ENCODE data around the gene PGM2L1.
"Not testable (repeated sequence)": the region's sequence is repeated elsewhere in the genome, so short reads cannot be mapped to it uniquely, and the experiment has no call there.

Gene PGM2L1

DNA sequence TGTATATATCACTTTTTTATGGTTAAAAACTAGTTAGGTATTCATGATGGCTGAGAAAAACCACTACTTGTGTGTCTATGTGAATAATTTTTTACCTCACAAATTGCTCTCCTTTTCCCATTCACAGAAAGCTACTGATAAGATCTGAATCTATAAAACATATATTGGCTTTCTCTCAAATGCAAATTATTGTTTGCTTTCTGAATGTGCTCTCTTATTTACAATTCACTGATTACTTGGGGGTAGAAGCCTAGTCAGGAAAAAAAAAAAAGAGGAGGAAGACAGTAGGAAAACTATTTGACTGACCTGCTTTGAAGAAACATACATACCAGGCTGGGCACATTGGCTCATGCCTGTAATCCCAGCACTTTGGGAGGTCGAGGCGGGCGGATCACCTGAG, 20.5 kb downstream of the PGM2L1 start:
- Mint-ChIP-seq H3K27ac (no peak overlapping the region), H3K36me3 (ENCODE audit: low read depth) (peaks cover 3% of the 10 kb centered on the region), H3K27me3 (no peaks in the 10 kb centered on the region), H3K4me3 (no peak overlapping the region), H3K9me3 (no peaks in the 10 kb centered on the region), H3K4me1 (peaks cover 2% of the 10 kb centered on the region)
- no peak for DNase-seq
- ATAC-seq, result no peak

GRCh38 chr11:74373382-74373781, 24.9 kb downstream of the PGM2L1 start:
- Mint-ChIP-seq H3K4me1 (no peaks in the 10 kb centered on the region), H3K27me3 (no peaks in the 10 kb centered on the region), H3K4me3 (no peak overlapping the region), H3K9me3 (no peaks in the 10 kb centered on the region), H3K36me3 (ENCODE audit: low read depth) (no peaks in the 10 kb centered on the region), H3K27ac (no peak overlapping the region)
- ATAC-seq (no peak), DNase-seq (no peak)

GRCh38 chr11:74371269-74372052, 26.8 kb downstream of the PGM2L1 start:
- H3K9me3 Mint-ChIP-seq, result no peaks in the 10 kb centered on the region
- no peaks in the 10 kb centered on the region for H3K27me3 Mint-ChIP-seq
- H3K4me1 Mint-ChIP-seq, result no peaks in the 10 kb centered on the region
- H3K27ac Mint-ChIP-seq, result no peak overlapping the region
- no peak overlapping the region for H3K4me3 Mint-ChIP-seq
- no peak for DNase-seq
- ATAC-seq, result no peak
- H3K36me3 Mint-ChIP-seq (ENCODE audit: low read depth), result no peaks in the 10 kb centered on the region

- H3K4me3 Mint-ChIP-seq, result no peak overlapping the region
- ATAC-seq (no peak), DNase-seq (no peak)
- no peaks in the 10 kb centered on the region for H3K9me3 Mint-ChIP-seq
- H3K27me3 Mint-ChIP-seq, result no peaks in the 10 kb centered on the region
- peaks cover 1% of the 10 kb centered on the region for H3K36me3 Mint-ChIP-seq (ENCODE audit: low read depth)
- H3K4me1 Mint-ChIP-seq, result no peaks in the 10 kb centered on the region
- H3K27ac Mint-ChIP-seq, result no peak overlapping the region
Observed at GRCh38 chr11:74370123-74370522, 28.1 kb downstream of the PGM2L1 start.

DNA sequence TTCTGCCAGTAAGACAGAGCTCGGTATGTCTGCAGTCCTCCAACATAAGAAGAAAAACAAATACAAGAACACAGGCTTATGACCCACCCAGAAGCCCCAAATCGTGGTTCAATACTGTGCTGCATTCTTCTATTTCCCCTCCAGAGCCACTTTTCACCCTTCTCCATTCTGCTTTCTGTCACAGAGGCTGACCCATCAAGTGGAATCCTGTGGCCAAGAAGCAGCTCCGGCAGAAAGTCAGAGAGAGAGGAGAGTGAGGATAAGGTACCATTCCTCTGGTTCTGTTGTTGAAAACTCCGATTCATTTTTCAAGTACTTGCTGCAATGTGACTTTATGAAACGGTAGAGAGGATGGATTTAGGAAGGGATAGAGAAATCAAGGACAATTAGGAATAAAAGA, 30.4 kb downstream of the PGM2L1 start:
- no peak for ATAC-seq
- no peaks in the 10 kb centered on the region for H3K4me1 Mint-ChIP-seq
- no peaks in the 10 kb centered on the region for H3K27me3 Mint-ChIP-seq
- no peaks in the 10 kb centered on the region for H3K9me3 Mint-ChIP-seq
- H3K4me3 Mint-ChIP-seq, result no peak overlapping the region
- H3K27ac Mint-ChIP-seq, result no peak overlapping the region
- no peak for DNase-seq
- peaks cover 3% of the 10 kb centered on the region for H3K36me3 Mint-ChIP-seq (ENCODE audit: low read depth)

GRCh38 chr11:74366576-74366975, 31.7 kb downstream of the PGM2L1 start:
- Mint-ChIP-seq H3K27ac (no peak overlapping the region), H3K4me3 (no peak overlapping the region), H3K9me3 (no peaks in the 10 kb centered on the region), H3K36me3 (ENCODE audit: low read depth) (peaks cover 15% of the 10 kb centered on the region), H3K27me3 (no peaks in the 10 kb centered on the region), H3K4me1 (no peaks in the 10 kb centered on the region)
- DNase-seq (no peak), ATAC-seq (no peak)

- H3K36me3 Mint-ChIP-seq (ENCODE audit: low read depth), result peaks cover 19% of the 10 kb centered on the region
- not testable (repeated sequence) for H3K27ac Mint-ChIP-seq, DNase-seq, H3K4me3 Mint-ChIP-seq, H3K9me3 Mint-ChIP-seq, H3K27me3 Mint-ChIP-seq, ATAC-seq, H3K4me1 Mint-ChIP-seq
Observed at GRCh38 chr11:74365805-74366204, 32.4 kb downstream of the PGM2L1 start.

GRCh38 chr11:74357449-74357848, 40.8 kb downstream of the PGM2L1 start:
- Mint-ChIP-seq H3K36me3 (ENCODE audit: low read depth) (peaks cover 22% of the 10 kb centered on the region), H3K27ac (no peak overlapping the region), H3K4me1 (no peaks in the 10 kb centered on the region), H3K4me3 (no peak overlapping the region), H3K9me3 (no peaks in the 10 kb centered on the region), H3K27me3 (no peaks in the 10 kb centered on the region)
- ATAC-seq (no peak), DNase-seq (no peak)

DNA sequence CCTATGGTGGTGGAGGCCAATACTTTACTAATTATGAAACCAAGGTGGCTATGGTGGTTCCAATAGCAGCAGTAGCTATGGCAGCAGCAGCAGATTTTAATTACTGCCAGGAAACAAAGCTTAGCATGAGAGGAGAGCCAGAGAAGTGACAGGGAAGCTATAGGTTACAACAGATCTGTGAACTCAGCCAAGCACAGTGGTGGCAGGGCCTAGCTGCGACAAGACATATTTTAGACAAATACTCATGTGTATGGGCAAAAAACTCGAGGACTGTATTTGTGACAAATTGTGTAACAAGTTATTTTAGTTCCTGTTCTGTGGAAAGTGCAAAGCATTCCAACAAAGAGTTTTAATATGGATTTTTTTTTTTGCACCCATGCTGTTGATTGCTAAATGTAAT, 42.6 kb downstream of the PGM2L1 start:
- ATAC-seq, result no peak
- H3K27ac Mint-ChIP-seq, result no peak overlapping the region
- peaks cover 10% of the 10 kb centered on the region for H3K36me3 Mint-ChIP-seq (ENCODE audit: low read depth)
- no peaks in the 10 kb centered on the region for H3K27me3 Mint-ChIP-seq
- H3K4me1 Mint-ChIP-seq, result no peaks in the 10 kb centered on the region
- no peaks in the 10 kb centered on the region for H3K9me3 Mint-ChIP-seq
- H3K4me3 Mint-ChIP-seq, result no peak overlapping the region
- DNase-seq, result no peak

GRCh38 chr11:74354036-74354435, 44.2 kb downstream of the PGM2L1 start:
- DNase-seq, result no peak
- H3K9me3 Mint-ChIP-seq, result no peaks in the 10 kb centered on the region
- H3K27ac Mint-ChIP-seq, result no peak overlapping the region
- peaks cover 6% of the 10 kb centered on the region for H3K36me3 Mint-ChIP-seq (ENCODE audit: low read depth)
- no peak for ATAC-seq
- no peak overlapping the region for H3K4me3 Mint-ChIP-seq
- H3K27me3 Mint-ChIP-seq, result no peaks in the 10 kb centered on the region
- H3K4me1 Mint-ChIP-seq, result no peaks in the 10 kb centered on the region

DNA sequence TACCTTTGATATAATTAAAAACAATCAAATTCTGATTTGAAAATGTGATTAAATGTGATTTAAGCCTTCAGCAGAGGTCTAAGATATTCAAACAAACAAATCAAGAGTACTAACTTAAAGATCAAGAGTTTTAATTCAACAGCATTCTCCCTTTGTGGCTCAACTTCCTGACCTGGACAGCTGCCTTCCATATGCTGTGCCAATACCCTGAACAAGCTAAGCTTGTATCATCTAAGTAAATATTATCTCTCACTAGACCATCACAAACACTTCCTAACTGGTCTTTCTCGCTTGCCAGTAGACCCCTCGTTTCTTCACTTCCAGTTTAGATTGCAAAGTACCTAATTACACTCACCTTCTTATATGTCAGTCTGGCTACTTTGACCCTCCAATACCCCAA, 50.9 kb downstream of the PGM2L1 start:
- H3K36me3 Mint-ChIP-seq (ENCODE audit: low read depth), result peaks cover 4% of the 10 kb centered on the region
- H3K27me3 Mint-ChIP-seq, result no peaks in the 10 kb centered on the region
- no peak for DNase-seq

DNA sequence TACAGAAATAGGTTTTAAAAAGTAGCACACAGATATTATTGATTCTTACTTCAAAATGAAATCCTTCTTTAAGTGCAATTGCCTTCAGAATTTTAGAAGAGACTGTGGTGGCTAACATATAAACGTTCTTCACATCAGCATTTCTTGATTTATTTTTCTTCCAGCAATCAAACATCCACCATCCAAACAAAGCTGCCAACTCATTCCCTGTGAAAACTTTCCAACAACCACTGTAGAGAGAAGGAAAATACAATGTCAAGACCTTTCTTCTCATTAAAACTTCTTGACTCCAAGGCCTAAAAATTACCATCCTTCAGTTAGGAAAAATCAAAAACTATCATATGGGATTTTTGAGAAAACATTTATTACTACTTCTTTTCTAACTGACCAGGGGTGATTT, 52.8 kb downstream of the PGM2L1 start:
- Mint-ChIP-seq H3K9me3 (no peaks in the 10 kb centered on the region), H3K27ac (no peak overlapping the region), H3K4me1 (no peaks in the 10 kb centered on the region), H3K4me3 (no peak overlapping the region), H3K36me3 (ENCODE audit: low read depth) (peaks cover 5% of the 10 kb centered on the region), H3K27me3 (no peaks in the 10 kb centered on the region)
- no peak for ATAC-seq
- DNase-seq, result no peak

More for the DNA sequence above, 50.9 kb downstream of the PGM2L1 start:
- Mint-ChIP-seq H3K4me3 (no peak overlapping the region), H3K27ac (no peak overlapping the region), H3K4me1 (no peaks in the 10 kb centered on the region), H3K9me3 (no peaks in the 10 kb centered on the region)
- ATAC-seq, result no peak

GRCh38 chr11:74341921-74342320, 56.3 kb downstream of the PGM2L1 start:
- no peak for DNase-seq
- Mint-ChIP-seq H3K4me1 (no peaks in the 10 kb centered on the region), H3K27me3 (no peaks in the 10 kb centered on the region), H3K36me3 (ENCODE audit: low read depth) (peaks cover 8% of the 10 kb centered on the region), H3K4me3 (no peak overlapping the region), H3K9me3 (no peaks in the 10 kb centered on the region), H3K27ac (no peak overlapping the region)
- no peak for ATAC-seq

DNA sequence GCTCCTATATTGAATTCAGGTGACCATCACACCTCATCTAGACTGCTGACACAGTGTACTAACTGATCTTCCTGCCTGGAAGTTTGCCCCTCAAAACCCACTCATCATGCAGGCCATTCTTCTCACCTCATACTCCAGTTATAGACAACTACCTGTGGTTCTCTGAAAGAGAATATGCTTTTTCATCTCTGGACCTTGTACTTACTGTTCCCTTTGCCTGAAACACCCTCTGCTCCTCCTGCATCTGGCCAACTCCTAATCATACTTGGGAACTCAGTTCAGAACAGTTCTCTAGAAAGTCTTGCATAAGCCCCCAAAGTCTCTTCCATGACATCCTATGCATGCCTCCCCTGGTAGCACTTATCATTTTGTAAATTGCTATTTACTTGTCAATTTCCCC, 58.6 kb downstream of the PGM2L1 start:
- H3K9me3 Mint-ChIP-seq, result no peaks in the 10 kb centered on the region
- peaks cover 14% of the 10 kb centered on the region for H3K36me3 Mint-ChIP-seq (ENCODE audit: low read depth)
- no peaks in the 10 kb centered on the region for H3K4me1 Mint-ChIP-seq

GRCh38 chr11:74338963-74339362, 59.3 kb downstream of the PGM2L1 start:
- DNase-seq (no peak), ATAC-seq (no peak)
- Mint-ChIP-seq H3K4me3 (no peak overlapping the region), H3K9me3 (no peaks in the 10 kb centered on the region), H3K27ac (no peak overlapping the region), H3K36me3 (ENCODE audit: low read depth) (peaks cover 14% of the 10 kb centered on the region), H3K27me3 (no peaks in the 10 kb centered on the region), H3K4me1 (no peaks in the 10 kb centered on the region)

More for the DNA sequence above, 58.6 kb downstream of the PGM2L1 start:
- Mint-ChIP-seq H3K27me3 (no peaks in the 10 kb centered on the region), H3K4me3 (no peak overlapping the region), H3K27ac (no peak overlapping the region)
- no peak for DNase-seq
- ATAC-seq, result no peak

GRCh38 chr11:74333193-74333592, 65.0 kb downstream of the PGM2L1 start:
- H3K36me3 Mint-ChIP-seq (ENCODE audit: low read depth), result peaks cover 6% of the 10 kb centered on the region
- DNase-seq (no peak), ATAC-seq (no peak)
- no peaks in the 10 kb centered on the region for H3K27me3 Mint-ChIP-seq
- no peak overlapping the region for H3K27ac Mint-ChIP-seq
- H3K4me1 Mint-ChIP-seq, result no peaks in the 10 kb centered on the region
- H3K9me3 Mint-ChIP-seq, result no peaks in the 10 kb centered on the region
- no peak overlapping the region for H3K4me3 Mint-ChIP-seq

Data from activated naive CD8-positive, alpha-beta T cell treated with anti-CD3 and anti-CD28 coated beads, Interleukin-2, amount 50 U/mL, for 24 hours (primary cell).